Aorta (tissue), 5 donors: ENCODE data around the gene SGCB. TPM values are rescaled to one million over a fixed set of nuclear protein-coding genes. Genes with fewer than 3 reads are reported as not detected.

Experiments
- ATAC-seq: fragments of 200-7000 bp; cut with Tn5 transposase; one replicate; pipeline ENCODE4 v1.9.1; 2022; ENCODE audit warnings: moderate library complexity; ENCODE audit not compliant: low FRiP score
- DNase-seq, 2 donors: peaks; one replicate each; pipeline ENCODE4 v3.0.0-alpha.2; 2020
- H3K27ac ChIP-seq, 2 donors: one replicate each; pipeline ENCODE4 v1.5.1; 2013; ENCODE audit warnings: low read length in 2 of 2, mild to moderate bottlenecking in 2 of 2, moderate library complexity in 2 of 2, control low read depth in 1 of 2, inconsistent platforms in 1 of 2, low read depth in 1 of 2
- H3K27me3 ChIP-seq, 2 donors: one replicate each; pipeline ENCODE4 v1.6.1; 2013; ENCODE audit warnings: control low read depth in 1 of 2, low read length in 1 of 2, mild to moderate bottlenecking in 1 of 2, moderate library complexity in 1 of 2; ENCODE audit not compliant: insufficient read depth in 2 of 2, control insufficient read depth in 1 of 2
- H3K36me3 ChIP-seq, 2 donors: one replicate each; pipeline ENCODE4 v1.6.1; 2013; ENCODE audit warnings: control low read depth in 1 of 2, low read length in 1 of 2, mild to moderate bottlenecking in 1 of 2; ENCODE audit not compliant: insufficient read depth in 2 of 2, control insufficient read depth in 1 of 2
- H3K4me1 ChIP-seq, 2 donors: one replicate each; pipeline ENCODE4 v1.6.1; 2013; ENCODE audit warnings: low read length in 2 of 2, control low read depth in 1 of 2, mild to moderate bottlenecking in 1 of 2, moderate library complexity in 1 of 2; ENCODE audit not compliant: insufficient read depth in 2 of 2, control insufficient read depth in 1 of 2
- H3K4me3 ChIP-seq, 2 donors: one replicate each; pipeline ENCODE4 v1.5.1; 2013; ENCODE audit warnings: low read length in 2 of 2, control low read depth in 1 of 2, mild to moderate bottlenecking in 1 of 2
- H3K9me3 ChIP-seq: one replicate; pipeline ENCODE4 v1.6.1; 2013; ENCODE audit warnings: mild to moderate bottlenecking, low read length; ENCODE audit not compliant: control insufficient read depth
- WGBS, 2 donors: extraction: QIAGEN DNeasy Blood & Tissue Kit; methylation state at CpG; one replicate each; pipeline ENCODE4 v1.1.7; 2013; 5-methylcytosine and 5-hydroxymethylcytosine counted together
- intact Hi-C, 2 donors: fragments of 100-400 bp; cut with DNase I; formaldehyde crosslinking; loops; one replicate each; pipeline versions ENCODE4 v1.14.2 to v1.15.0; 2022
- polyA plus RNA-seq, 2 donors: library from polyadenylated mRNA; stranded (reverse); fragments of 200-250 nt; gene quantifications; one replicate each; pipeline ENCODE4 v1.2.3, GENCODE V29; 2013
- total RNA-seq, 2 donors: library from RNA; stranded (reverse); fragmentation: NEBNext Ultra II Directional; extraction: Animal tissue kit (Norgen Biotek cat#: 25700); gene quantifications; one replicate each; pipeline ENCODE4 v1.2.1, GENCODE V29; 2021
- donor health status: healthy with polysubstance abuse.
- donor health status: Bipolar disorder and iron deficiency.
- donor health status: DM: no; HTN: no; CAD: no.
- donor health status: DM: no; HTN: no; CAD: no.
- donor health status: DM: yes; HTN: yes; CAD: no.

The SGCB gene
- total and polyA plus RNA-seq, 4 donors, result 35.9 to 79.6 (median 60.1) TPM

DNA sequence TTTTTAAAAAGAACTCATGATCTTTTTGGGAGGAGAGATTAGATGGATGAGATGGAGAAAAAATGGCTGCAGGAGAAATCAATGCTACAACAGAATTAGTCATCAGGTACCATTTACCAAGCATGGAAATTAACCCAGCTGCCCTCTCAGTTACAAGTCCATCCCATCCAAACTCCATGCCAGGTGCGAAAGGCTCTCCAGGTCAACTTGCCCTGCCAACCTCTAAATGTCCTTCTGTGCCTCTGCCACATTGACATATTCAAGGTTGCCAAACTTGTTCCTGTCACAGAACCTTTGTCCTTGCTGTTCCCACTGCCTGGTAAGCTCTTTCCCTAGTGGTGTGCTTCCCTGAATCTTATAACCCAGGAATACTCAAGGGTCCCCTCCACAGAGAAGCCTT, 20.2 kb upstream of the SGCB start:
- WGBS, 2 donors, result 98 to 100% methylated on average over 1 of the region's 1 CpG

GRCh38 chr4:52057196-52057595, 19.1 kb upstream of the SGCB start:
- Histone ChIP-seq H3K27me3 (no peaks in the 10 kb centered on the region), H3K4me3 (no peak overlapping the region), H3K9me3 (no peaks in the 10 kb centered on the region), H3K4me1 (peaks cover 0 to 1% of the 10 kb centered on the region in 2 donors), H3K36me3 (peaks cover 3% of the 10 kb centered on the region in 2 donors), H3K27ac (no peak overlapping the region)
- ATAC-seq (no peak), DNase-seq (no peak)
- intact Hi-C loops, result loop anchor here in 1 of 2 donors (10.0 kb wide), 1 partner anchor 138 kb away; no protein-coding TSS in a partner anchor

More for the DNA sequence above, 20.2 kb upstream of the SGCB start:
- Histone ChIP-seq H3K27ac (no peak overlapping the region), H3K4me3 (no peak overlapping the region), H3K4me1 (peaks cover 0 to 1% of the 10 kb centered on the region in 2 donors), H3K36me3 (peaks cover 3% of the 10 kb centered on the region in 2 donors), H3K27me3 (no peaks in the 10 kb centered on the region), H3K9me3 (no peaks in the 10 kb centered on the region)
- intact Hi-C loops, result loop anchor here in 1 of 2 donors (10.0 kb wide), 1 partner anchor 137 kb away; no protein-coding TSS in a partner anchor
- DNase-seq (no peak), ATAC-seq (no peak)

GRCh38 chr4:52054254-52054653, 16.2 kb upstream of the SGCB start:
- Histone ChIP-seq H3K4me3 (no peak overlapping the region), H3K36me3 (peaks cover 0 to 1% of the 10 kb centered on the region in 2 donors), H3K27me3 (no peaks in the 10 kb centered on the region), H3K4me1 (no peaks in the 10 kb centered on the region), H3K27ac (no peak overlapping the region), H3K9me3 (no peaks in the 10 kb centered on the region)
- WGBS, 2 donors, result 97% methylated on average over 3 of the region's 3 CpGs
- ATAC-seq (no peak), DNase-seq (no peak)
- intact Hi-C loops, result loop anchor here in 1 of 2 donors (10.0 kb wide), 1 partner anchor 141 kb away; no protein-coding TSS in a partner anchor

- ATAC-seq, result peak; percentile 46
- Histone ChIP-seq H3K27ac (no peak overlapping the region), H3K9me3 (no peaks in the 10 kb centered on the region), H3K27me3 (no peaks in the 10 kb centered on the region), H3K4me3 (peak overlapping the region; percentile 57 to 71), H3K4me1 (no peaks in the 10 kb centered on the region), H3K36me3 (peaks cover 0 to 1% of the 10 kb centered on the region in 2 donors)
- WGBS, 2 donors, result 25 to 27% methylated on average over 7 of the region's 7 CpGs
- DNase-seq, result no peak
- intact Hi-C loops, result loop anchor here in 1 of 2 donors (10.0 kb wide), 1 partner anchor 142 kb away; no protein-coding TSS in a partner anchor
Measured at GRCh38 chr4:52052475-52052780, 14.3 kb upstream of the SGCB start.

DNA sequence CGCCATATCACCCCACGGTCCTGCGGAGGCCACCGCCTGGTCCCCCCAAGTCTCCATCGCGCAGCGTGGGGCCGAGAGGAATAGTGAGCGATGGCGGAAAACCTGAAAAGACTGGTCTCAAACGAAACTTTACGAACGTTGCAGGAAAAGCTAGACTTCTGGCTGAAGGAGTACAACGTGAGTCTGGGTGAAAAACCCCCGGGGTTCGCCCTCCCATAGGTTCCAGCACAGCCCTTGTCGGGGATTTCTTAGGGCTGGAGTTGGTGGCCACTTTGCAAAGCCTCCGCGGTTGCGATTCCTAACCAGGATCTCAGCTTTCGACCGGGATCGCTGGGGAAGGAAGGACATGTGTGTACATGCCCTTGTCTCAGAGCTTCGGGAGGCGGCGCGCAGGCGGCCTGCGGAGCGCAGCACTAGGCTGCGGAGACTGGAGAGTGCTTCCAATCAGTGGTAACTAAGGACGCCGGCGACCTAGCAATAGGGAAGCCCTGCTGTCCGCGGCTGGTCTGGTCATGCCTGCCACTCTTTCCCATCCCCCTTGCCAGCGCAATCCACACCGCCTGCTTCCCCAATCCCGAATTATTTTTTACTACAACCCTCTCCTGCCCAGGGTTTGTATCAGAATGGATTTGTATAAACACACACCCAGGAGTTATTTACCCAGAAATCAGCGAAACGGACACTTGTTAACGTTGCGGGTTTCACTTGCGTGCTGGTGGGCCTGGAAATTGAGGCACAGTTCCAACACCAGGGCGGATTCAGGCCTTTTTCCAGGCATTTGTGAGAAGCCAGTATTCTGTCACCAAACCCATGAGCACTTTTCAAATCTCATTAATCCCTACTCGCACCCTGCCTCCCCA, 13.7 kb upstream of the SGCB start:
- H3K27ac ChIP-seq, result peak overlapping the region; percentile 31 to 60
- H3K4me3 ChIP-seq, result peak overlapping the region; percentile 57 to 71
- intact Hi-C loops, result loop anchor here in 1 of 2 donors (10.0 kb wide), 1 partner anchor 143 kb away; no protein-coding TSS in a partner anchor
- 6 to 7% methylated on average over 43 to 46 of the region's 46 CpGs for WGBS, 2 donors
- ATAC-seq (peak; percentile 90), DNase-seq (peak; percentile 85 to 89)
- H3K36me3 ChIP-seq, result peaks cover 0 to 1% of the 10 kb centered on the region in 2 donors
- no peaks in the 10 kb centered on the region for H3K4me1 ChIP-seq
- H3K9me3 ChIP-seq, result no peaks in the 10 kb centered on the region
- no peaks in the 10 kb centered on the region for H3K27me3 ChIP-seq

DNA sequence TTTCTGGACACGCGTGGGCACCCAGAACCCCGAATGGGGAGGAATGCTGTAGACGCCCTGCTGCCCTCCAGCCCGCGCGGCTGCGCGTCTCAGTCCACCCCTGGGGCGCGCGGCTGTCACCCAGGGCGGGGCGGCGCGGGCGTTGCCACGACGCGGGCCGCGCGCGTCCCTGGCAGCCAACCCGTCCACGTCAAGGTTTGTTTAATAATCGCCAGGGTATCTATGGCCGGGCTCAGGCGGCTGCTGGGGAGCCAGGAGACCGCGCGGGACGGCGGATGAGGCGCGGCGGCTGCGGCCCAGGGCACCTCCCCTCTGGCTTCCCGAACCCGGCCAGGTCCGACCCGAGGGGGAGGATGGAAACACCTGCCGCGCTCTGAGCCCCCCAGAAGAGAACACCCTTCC, 13.1 kb upstream of the SGCB start, which contains the start of gene SPATA18:
TSS of gene SPATA18 (plus strand) at position 92 of the 402 bp plus-strand sequence. CDS start 401 bp downstream, outside the sequence.
- peaks cover 0 to 1% of the 10 kb centered on the region in 2 donors for H3K36me3 ChIP-seq
- H3K27ac ChIP-seq, result peak within 1 kb of the TSS; percentile 31 to 60

GRCh38 chr4:52049266-52049665, 11.2 kb upstream of the SGCB start:
- no peak for ATAC-seq
- Histone ChIP-seq H3K27ac (no peak overlapping the region), H3K36me3 (no peaks in the 10 kb centered on the region), H3K9me3 (no peaks in the 10 kb centered on the region), H3K27me3 (no peaks in the 10 kb centered on the region), H3K4me1 (no peaks in the 10 kb centered on the region), H3K4me3 (no peak overlapping the region)
- intact Hi-C loops, result no loop called here
- WGBS, 2 donors, result 93 to 99% methylated on average over 5 of the region's 5 CpGs
- no peak for DNase-seq

More for the DNA sequence above, 13.1 kb upstream of the SGCB start, which contains the start of gene SPATA18:
- no peaks in the 10 kb centered on the region for H3K27me3 ChIP-seq
- WGBS, 2 donors, result 0 to 1% methylated on average over 36 to 44 of the region's 44 CpGs
- no peaks in the 10 kb centered on the region for H3K4me1 ChIP-seq
- H3K9me3 ChIP-seq, result no peaks in the 10 kb centered on the region
- peak within 1 kb of the TSS; percentile 57 to 71 for H3K4me3 ChIP-seq
- intact Hi-C loops, result loop anchor here in 1 of 2 donors (10.0 kb wide), 1 partner anchor 144 kb away; no protein-coding TSS in a partner anchor
- DNase-seq, result peak; percentile 52 to 81
- peak; percentile 81 for ATAC-seq

DNA sequence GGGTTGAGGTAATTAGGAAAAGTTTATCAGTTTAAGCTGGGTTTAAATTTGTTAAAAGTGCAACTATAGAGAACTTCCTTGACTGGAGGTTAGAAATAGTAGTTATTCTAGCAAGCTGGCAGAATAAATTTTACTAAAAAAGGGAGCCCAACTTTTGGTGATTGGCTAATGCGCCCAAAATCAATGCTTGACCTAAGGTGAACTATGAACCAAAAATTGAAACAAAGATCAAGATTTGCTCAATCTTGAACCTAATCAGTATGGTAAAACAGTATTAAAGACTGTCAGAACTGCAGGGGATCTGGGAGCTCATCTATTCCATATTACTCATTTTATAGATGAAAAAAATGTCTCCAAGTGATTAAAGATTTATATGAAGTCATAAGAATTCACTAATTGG, 6.9 kb upstream of the SGCB start:
- Histone ChIP-seq H3K27me3 (no peaks in the 10 kb centered on the region), H3K4me1 (no peaks in the 10 kb centered on the region), H3K4me3 (no peak overlapping the region), H3K27ac (no peak overlapping the region), H3K9me3 (no peaks in the 10 kb centered on the region), H3K36me3 (no peaks in the 10 kb centered on the region)
- intact Hi-C loops, result no loop called here
- ATAC-seq (no peak), DNase-seq (no peak)
- WGBS, 2 donors, result 96 to 97% methylated on average over 1 of the region's 1 CpG
